ENCODE measurements around the gene C1GALT1. TPM values are rescaled to one million over a fixed set of nuclear protein-coding genes. Genes with fewer than 3 reads are reported as not detected.
"Not testable (repeated sequence)": the region's sequence is repeated elsewhere in the genome, so short reads cannot be mapped to it uniquely, and the experiment has no call there.

C1GALT1 gene
- total RNA-seq, result 10 to 100 TPM in 3 of 4 donors, 1 to 10 TPM in 1; 6.8 to 37.6 (median 16.3) TPM

GRCh38 chr7:7182156-7183060 lies at the start of gene C1GALT1:
Gene C1GALT1, plus strand, starts transcription at chr7:7182544. Its CDS starts 51,776 bp downstream, at chr7:7234320.
- in situ Hi-C loops (cut with MboI; ENCODE audit: low pct_ligation_motif_present in 1 of 4, low pct_unique_long_range_greater_than_20kb in 1 of 4, low sequenced_read_pairs in 3 of 4) (no loop called here), intact Hi-C loops (cut with DNase I; ENCODE audit: low total_unique reads) (no loop called here)
- WGBS, 2 donors (ENCODE audit: low coverage in 1 of 2), result 0% methylated on average over 44 of the region's 82 CpGs; no CpG with 5 or more reads in 1 of the 2 donors

DNA sequence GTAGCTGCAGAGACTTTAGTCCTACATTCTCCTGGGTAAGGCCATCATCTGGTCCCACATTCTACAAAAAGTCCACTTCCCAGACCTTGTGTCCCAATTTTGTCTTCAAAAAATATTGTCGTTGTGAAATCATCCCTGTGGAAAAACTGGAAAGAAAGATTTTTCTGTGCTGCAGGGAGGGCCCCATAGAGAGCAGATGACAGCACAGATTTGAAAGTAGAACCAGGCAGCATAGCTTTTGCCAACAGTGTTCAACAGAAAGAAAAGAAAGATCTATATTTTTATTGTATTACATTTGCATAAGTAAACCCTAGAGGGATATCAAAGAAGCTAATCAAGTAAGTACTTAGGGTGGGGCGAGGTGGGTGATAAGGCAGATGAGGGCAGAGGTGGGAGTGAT lies 48.3 kb upstream of the C1GALT1 start:
- Histone ChIP-seq H3K4me1 (peaks cover 0 to 19% (median 7%) of the 10 kb centered on the region in 4 donors), H3K4me3 (no peak overlapping the region), H3K9me3 (no peaks in the 10 kb centered on the region), H3K27me3 (no peaks in the 10 kb centered on the region), H3K27ac (no peak overlapping the region), H3K36me3 (no peaks in the 10 kb centered on the region)
- intact Hi-C loops (cut with DNase I; ENCODE audit: low total_unique reads), result no loop called here
- WGBS, 2 donors (ENCODE audit: low coverage in 1 of 2), result 45 to 62% methylated on average over 2 of the region's 2 CpGs
- no peak for TF ChIP-seq EP300 (IDR thresholded peaks at IDR 0.05; ENCODE audit: low read depth)
- TF ChIP-seq CTCF (IDR thresholded peaks at IDR 0.05), result no peak
- no peak for TF ChIP-seq POLR2A (IDR thresholded peaks at IDR 0.05)
- TF ChIP-seq POLR2AphosphoS5 (IDR thresholded peaks at IDR 0.05), result no peak
- in situ Hi-C loops (cut with MboI; ENCODE audit: low pct_ligation_motif_present in 1 of 4, low pct_unique_long_range_greater_than_20kb in 1 of 4, low sequenced_read_pairs in 3 of 4), result no loop called here
- DNase-seq, result no peak

More at GRCh38 chr7:7182156-7183060, at the start of gene C1GALT1:
- TF ChIP-seq EP300 (IDR thresholded peaks at IDR 0.05; ENCODE audit: low read depth), result no peak
- TF ChIP-seq POLR2A (IDR thresholded peaks at IDR 0.05), result peak; percentile 96
- TF ChIP-seq CTCF (IDR thresholded peaks at IDR 0.05), result peak; percentile 11 to 75 (median 42)
- peak; percentile 97 to 99 (median 99) for TF ChIP-seq POLR2AphosphoS5 (IDR thresholded peaks at IDR 0.05)
- Histone ChIP-seq H3K4me1 (peaks cover 0 to 27% (median 12%) of the 10 kb centered on the region in 4 donors), H3K36me3 (no peaks in the 10 kb centered on the region), H3K27me3 (no peaks in the 10 kb centered on the region), H3K27ac (peak within 1 kb of the TSS; percentile 93 to 99 (median 97)), H3K4me3 (peak within 1 kb of the TSS; percentile 61 to 92 (median 80)), H3K9me3 (no peaks in the 10 kb centered on the region)
- peak; percentile 98 for DNase-seq

- DNase-seq, result no peak
- no peak overlapping the region for H3K4me3 ChIP-seq
- H3K36me3 ChIP-seq, result no peaks in the 10 kb centered on the region
- no peak for TF ChIP-seq CTCF (IDR thresholded peaks at IDR 0.05)
- TF ChIP-seq POLR2A (IDR thresholded peaks at IDR 0.05), result no peak
- TF ChIP-seq POLR2AphosphoS5 (IDR thresholded peaks at IDR 0.05), result no peak
- TF ChIP-seq EP300 (IDR thresholded peaks at IDR 0.05; ENCODE audit: low read depth), result no peak
- WGBS, 2 donors (ENCODE audit: low coverage in 1 of 2), result 67 to 97% methylated on average over 1 of the region's 1 CpG
- peaks cover 0 to 19% (median 7%) of the 10 kb centered on the region in 4 donors for H3K4me1 ChIP-seq
- no peaks in the 10 kb centered on the region for H3K9me3 ChIP-seq
- intact Hi-C loops (cut with DNase I; ENCODE audit: low total_unique reads), result no loop called here
- H3K27ac ChIP-seq, result no peak overlapping the region
- no peaks in the 10 kb centered on the region for H3K27me3 ChIP-seq
- in situ Hi-C loops (cut with MboI; ENCODE audit: low pct_ligation_motif_present in 1 of 4, low pct_unique_long_range_greater_than_20kb in 1 of 4, low sequenced_read_pairs in 3 of 4), result no loop called here
Observed at GRCh38 chr7:7135074-7135473, 47.3 kb upstream of the C1GALT1 start.

GRCh38 chr7:7135924-7136323 lies 46.4 kb upstream of the C1GALT1 start:
- DNase-seq; H3K36me3 ChIP-seq; H3K4me3 ChIP-seq; H3K9me3 ChIP-seq; H3K27me3 ChIP-seq; in situ Hi-C loops (cut with MboI; ENCODE audit: low pct_ligation_motif_present in 1 of 4, low pct_unique_long_range_greater_than_20kb in 1 of 4, low sequenced_read_pairs in 3 of 4); intact Hi-C loops (cut with DNase I; ENCODE audit: low total_unique reads): not testable (repeated sequence)
- Histone ChIP-seq H3K4me1 (peaks cover 0 to 19% (median 7%) of the 10 kb centered on the region in 4 donors), H3K27ac (peak overlapping the region in 1 of 4 donors; percentile 15)
- 68 to 86% methylated on average over 1 of the region's 1 CpG for WGBS, 2 donors (ENCODE audit: low coverage in 1 of 2)
